ENCODE measurements around the gene STARD5.

Gene STARD5

GRCh38 chr15:81274255-81274654 is 49.7 kb downstream of the STARD5 start:
- DNase-seq (ENCODE audit: low read depth) = no peak

- DNase-seq (ENCODE audit: low read depth) = no peak
Observed at GRCh38 chr15:81273855-81274254, 50.1 kb downstream of the STARD5 start.

GRCh38 chr15:81273200-81273599 is 50.7 kb downstream of the STARD5 start:
- no peak for DNase-seq (ENCODE audit: low read depth)

- DNase-seq (ENCODE audit: low read depth) = no peak
Observed at GRCh38 chr15:81271761-81272644, 51.9 kb downstream of the STARD5 start.

- DNase-seq (ENCODE audit: low read depth) = no peak
Observed at GRCh38 chr15:81270781-81271491, 53.0 kb downstream of the STARD5 start.

- no peak for DNase-seq (ENCODE audit: low read depth)
Observed at GRCh38 chr15:81270188-81270587, 53.8 kb downstream of the STARD5 start.

GRCh38 chr15:81268881-81269601 is 54.9 kb downstream of the STARD5 start:
- DNase-seq (ENCODE audit: low read depth) = peak; percentile 74

- no peak for DNase-seq (ENCODE audit: low read depth)
Observed at GRCh38 chr15:81268340-81268739, 55.6 kb downstream of the STARD5 start.

- DNase-seq (ENCODE audit: low read depth) = peak; percentile 85
Observed at GRCh38 chr15:81265944-81266775, 57.8 kb downstream of the STARD5 start.

- no peak for DNase-seq (ENCODE audit: low read depth)
Observed at GRCh38 chr15:81265256-81265943, 58.5 kb downstream of the STARD5 start.

GRCh38 chr15:81264072-81264857 is 59.7 kb downstream of the STARD5 start:
- no peak for DNase-seq (ENCODE audit: low read depth)

- no peak for DNase-seq (ENCODE audit: low read depth)
Observed at GRCh38 chr15:81263477-81263876, 60.5 kb downstream of the STARD5 start.

- no peak for DNase-seq (ENCODE audit: low read depth)
Observed at GRCh38 chr15:81261172-81261811, 62.6 kb downstream of the STARD5 start.

GRCh38 chr15:81259760-81260298 is 64.1 kb downstream of the STARD5 start:
- DNase-seq (ENCODE audit: low read depth) = no peak

Measured in CMK (cell line).